Amniotic epithelial cell (primary cell): Measurements from ENCODE around the gene MAP4K2.
"Not testable (repeated sequence)": the region's sequence is repeated elsewhere in the genome, so short reads cannot be mapped to it uniquely, and the experiment has no call there.

Experiments used
- DNase-seq: peaks from one replicate; pipeline ENCODE4 v3.0.0-alpha.2; 2010; ENCODE audit warnings: low read depth

MAP4K2 gene

GRCh38 chr11:64838600-64839334, 35.8 kb upstream of the MAP4K2 start:
- no peak for DNase-seq

DNA sequence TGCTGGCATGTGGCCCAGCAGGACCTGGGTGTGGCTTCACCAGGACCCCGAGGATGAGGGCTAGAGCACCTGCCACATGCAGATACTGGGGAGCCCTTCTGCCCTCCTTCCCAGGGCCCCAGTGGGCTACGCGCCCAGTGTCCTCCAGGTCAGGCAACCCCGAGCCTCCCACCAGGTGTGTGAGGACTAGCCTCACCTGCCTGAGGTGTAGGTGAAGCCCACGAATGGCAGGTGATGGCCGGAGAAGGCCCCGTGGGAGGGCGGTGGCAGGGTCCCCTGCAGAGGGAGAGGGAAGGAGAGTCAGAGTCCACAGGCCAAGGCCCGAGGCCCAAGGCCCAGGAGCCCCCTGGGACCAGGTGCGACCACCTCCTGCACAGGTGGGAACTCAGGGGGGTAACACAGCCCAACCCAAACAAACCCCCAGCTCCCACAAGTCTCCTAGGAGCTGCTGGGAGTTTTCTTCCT, 34.9 kb upstream of the MAP4K2 start:
- DNase-seq = no peak

- DNase-seq = no peak
Observed at GRCh38 chr11:64836448-64837072, 33.5 kb upstream of the MAP4K2 start.

DNA sequence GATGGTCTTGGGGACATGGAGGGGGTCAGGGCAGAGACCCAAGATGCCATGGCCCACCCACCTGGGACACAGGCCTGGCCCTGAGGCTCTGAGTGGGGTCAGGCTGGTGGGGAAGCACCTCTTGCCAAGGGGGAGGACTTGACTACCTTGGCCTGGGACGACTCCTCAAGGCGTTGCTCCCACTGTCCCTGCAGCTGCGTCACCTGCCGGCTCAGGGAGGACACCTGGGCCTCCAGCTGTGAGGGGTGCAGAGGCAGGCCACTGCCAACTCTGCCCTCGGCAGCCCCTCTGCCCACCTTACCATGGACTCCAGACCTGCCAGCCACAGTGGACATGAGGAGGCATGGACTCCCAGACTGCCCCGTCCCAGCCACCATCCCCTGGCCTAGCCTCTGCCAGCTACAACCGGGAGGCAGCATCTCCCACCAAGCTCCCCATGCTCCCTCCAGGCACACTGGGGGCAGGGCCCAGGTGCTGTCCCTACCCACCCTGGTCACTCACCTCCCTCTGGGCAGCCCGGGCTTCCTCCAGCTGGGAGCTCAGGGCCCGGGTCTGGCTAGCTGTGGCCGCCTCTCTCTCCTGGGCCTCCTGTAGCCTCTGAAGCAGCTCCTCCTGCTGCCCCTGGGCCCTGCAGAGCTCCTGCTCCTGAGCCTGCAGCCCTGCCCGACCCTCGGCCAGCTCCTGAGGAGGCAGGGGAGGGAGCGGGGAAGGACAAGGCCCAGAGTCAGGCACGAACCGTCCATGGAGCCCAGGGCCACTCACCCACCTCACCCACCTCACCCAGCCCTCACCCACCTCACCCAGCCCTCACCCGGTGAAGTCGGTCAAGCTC, 32.8 kb upstream of the MAP4K2 start:
- no peak for DNase-seq

DNA sequence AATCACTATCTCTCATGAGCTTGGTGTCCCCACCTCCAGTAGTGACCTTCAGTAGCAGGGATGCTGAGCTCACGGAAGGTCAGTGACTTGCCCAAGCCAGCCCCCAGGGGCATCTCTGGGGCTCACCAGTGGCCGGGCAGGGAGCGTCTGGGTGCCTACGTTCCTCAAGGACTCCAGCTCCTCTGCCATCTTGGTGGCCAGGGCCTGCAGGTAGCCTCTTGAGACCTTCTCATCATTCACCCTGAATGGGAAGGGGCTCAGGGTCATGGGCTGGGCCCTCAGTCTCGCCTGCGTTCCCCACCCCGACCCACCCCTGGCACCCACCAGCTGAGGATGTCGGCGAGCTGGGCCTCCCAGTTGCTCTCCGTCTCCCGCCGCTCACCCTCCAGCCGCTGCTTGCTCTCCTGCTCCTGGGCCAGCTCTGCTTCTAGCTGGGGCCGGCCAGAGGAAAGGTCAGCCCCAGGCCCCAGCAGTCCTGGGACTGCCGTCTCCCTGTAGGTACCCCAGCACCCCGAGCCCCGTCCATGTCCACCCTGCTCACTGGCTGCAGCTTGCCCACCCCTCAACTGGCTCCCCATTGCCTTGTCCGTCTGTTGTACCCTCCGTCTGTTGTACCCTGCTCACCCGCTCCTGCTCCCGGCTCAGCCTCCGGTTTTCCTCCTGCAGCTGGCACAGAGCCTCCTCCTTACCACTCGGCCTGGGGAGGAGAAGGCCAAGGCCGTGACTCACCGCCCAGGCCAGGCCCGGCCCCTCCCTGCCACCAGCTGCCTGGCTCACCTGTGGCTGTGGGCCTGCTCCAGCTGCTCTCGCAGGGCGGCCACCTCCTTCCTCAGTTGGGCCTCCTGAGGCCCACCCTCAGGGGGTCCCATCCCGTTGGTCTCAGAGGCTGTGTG, 32.0 kb upstream of the MAP4K2 start:
- DNase-seq = peak; percentile 63

GRCh38 chr11:64834031-64834722, 31.2 kb upstream of the MAP4K2 start:
- no peak for DNase-seq

DNA sequence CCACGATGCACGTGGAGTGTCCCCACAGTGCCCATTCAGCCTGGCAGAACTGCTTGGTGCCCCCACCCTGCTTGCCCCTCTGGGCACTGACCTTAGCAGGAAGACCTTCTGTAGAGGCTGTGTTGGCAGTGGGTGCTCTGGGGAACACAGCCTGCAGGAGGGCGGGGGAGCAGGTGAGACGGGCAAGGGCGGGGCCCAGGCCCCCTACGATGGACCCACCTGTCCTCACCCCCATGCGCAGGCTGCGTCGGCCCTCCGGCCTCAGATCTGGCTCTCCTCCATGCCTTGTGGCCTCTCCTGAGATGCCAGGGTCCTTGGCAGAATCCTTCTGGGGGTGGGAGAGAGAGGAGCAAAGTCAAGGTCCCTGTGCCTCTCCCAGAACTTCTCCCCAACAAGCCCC, 30.5 kb upstream of the MAP4K2 start:
- DNase-seq = no peak

DNA sequence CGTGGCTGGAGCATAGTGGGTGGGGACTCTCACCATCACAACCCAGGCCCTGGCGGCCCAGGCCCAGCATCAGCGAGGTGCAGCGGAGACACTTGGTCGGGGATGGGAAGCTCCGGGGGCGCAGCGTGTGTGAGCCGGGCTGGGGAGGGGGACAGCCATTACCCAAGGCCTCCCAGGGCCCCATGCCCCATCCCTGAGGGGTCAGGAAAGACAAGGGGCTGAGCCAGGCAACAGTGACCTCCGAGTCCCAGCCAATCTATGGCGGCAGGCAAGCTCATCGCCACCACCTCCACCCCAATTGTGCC, 30.1 kb upstream of the MAP4K2 start:
- DNase-seq = no peak

DNA sequence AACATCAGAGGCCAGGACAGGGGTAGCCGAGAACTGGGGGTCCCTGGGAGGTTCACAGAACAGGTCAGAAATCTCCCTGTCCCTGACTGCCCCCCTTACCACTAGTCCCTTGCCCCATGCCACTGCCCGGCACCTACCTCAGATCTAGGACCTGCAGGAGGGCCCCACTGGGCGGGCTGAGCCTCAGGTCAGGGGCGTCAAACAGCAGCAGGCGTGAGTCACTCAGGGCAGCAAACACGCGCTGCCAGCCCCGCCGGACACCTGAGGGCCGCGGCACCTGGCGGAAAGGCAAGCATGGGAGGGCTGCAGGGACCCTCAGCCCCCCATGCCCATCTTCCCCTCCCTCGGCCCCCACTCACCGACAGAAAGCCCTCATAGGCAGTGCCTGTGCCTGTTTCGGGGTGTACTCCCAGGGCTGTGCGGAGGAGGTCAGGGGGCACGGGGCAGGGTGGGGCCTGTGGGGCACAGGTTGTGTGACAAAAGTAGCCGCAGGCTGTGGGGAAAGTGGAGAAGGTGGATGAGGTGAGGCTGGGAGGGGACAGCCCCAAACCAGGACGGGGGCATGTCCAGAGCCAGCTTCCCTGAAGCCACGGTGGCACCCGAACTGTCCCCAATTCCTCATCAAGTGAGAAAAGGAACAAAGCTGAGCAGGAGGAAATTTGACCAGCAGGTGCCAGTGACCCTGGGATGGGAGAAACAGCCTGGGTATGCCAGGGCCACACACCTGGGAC, 29.6 kb upstream of the MAP4K2 start:
- no peak for DNase-seq

GRCh38 chr11:64831411-64831891, 28.4 kb upstream of the MAP4K2 start:
- no peak for DNase-seq

GRCh38 chr11:64829536-64830251, 26.7 kb upstream of the MAP4K2 start:
- no peak for DNase-seq

GRCh38 chr11:64827451-64827839, 24.4 kb upstream of the MAP4K2 start:
- DNase-seq = no peak

DNA sequence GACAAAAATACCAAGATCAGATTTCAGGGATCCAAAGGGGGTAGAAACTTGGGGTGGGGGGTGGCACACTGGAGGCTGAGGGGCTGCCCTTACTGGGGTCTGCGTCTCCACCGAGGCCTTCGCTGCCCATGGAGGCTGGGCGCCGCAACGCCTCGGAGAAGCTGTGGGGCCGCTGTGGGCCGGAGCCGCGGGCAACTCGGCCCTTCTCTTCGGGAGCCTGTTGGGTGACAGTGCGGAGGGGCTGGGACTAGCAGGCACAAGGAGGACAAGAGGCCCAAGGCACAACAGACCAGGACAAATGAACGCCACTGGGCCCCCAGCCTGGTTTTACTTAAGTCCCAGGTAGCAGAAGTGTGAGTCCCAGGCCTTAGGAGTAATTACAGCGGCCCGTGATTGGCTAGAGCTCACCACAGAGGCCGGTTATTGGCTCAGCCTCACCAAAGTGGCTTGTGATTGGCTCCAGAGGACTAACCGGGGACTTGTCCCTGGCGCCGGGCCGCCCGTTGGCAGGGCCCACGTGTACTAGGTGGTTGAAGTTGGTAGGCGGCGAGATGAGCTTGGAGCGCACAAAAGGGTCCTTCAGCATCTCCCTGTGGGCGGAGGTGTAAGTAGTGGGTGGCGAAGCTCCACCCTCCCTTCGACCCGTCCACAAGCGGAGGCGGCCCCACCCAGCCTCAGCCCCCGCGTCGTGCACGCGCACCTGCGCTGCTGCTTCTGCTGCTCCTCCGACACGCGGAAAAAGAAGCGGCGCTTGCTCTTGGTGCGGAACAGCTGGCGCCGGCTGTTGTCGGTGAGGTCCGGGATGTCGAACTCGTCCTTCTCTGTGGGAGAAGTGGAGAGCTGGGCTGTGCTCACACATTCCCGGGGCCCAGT, 23.8 kb upstream of the MAP4K2 start:
- no peak for DNase-seq

GRCh38 chr11:64826062-64826461, 23.0 kb upstream of the MAP4K2 start:
- no peak for DNase-seq

- DNase-seq = no peak
Observed at GRCh38 chr11:64823568-64824119, 20.6 kb upstream of the MAP4K2 start.

DNA sequence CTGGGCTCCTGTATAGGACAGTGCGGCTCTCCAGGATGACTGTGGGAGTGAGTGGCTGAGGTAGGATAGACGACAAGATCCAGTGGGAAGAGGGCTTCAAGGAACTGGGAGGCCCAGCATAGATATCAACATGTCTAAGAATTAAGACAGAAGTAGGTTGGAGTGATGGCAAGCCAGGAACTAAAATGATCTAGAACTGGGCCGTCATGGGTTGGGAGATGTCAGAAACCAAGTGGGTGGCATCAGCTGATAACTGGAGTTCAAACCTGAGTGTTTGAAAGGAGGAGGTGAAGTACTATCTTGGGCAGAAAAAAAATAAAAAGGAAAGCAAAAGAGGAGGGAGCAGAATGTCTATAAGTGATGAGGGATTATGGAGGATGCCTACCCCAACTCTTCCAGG, 14.5 kb upstream of the MAP4K2 start:
- no peak for DNase-seq

GRCh38 chr11:64815433-64815832, 12.4 kb upstream of the MAP4K2 start:
- DNase-seq = not testable (repeated sequence)

DNA sequence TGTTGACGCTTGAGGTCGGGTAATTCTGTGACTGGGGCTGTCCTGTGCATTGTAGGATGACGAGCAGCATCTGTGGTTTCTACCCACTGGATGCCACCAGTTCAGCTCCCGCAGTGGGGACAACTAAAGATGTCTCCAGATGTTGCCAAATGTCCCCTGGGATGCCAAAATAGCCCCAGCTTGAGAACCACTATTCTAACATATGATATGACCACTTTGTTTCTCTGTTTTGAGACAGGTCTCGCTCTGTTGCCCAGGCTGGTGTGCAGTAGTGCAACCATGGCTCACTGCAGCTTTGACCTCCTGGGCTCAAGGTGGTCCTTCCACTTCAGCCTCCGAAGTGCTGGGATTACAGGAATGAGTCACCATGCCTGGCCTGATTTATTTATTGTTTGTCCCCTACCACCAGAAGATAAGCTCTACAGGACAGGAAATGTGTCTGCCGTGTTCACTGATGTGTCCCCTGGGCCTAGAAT, 11.7 kb upstream of the MAP4K2 start:
- no peak for DNase-seq
